H7 (cell line): ENCODE results near the gene GAS2. TPM values are rescaled to one million over a fixed set of nuclear protein-coding genes. Genes with fewer than 3 reads are reported as not detected.

Experiments
- total RNA-seq: library from RNA; depleted of rRNA; stranded (reverse); fragments of >200 nt; shearing (Covaris generic); gene quantifications from 2 replicates; pipeline ENCODE4 v1.2.3, GENCODE V29; 2014; rRNA removed

The GAS2 gene
- total RNA-seq, 1 experiment from 2014 or later = 2.0 TPM

Other genes starting within 250 kb of the GAS2 start
- gene FANCF, start 40.8 kb upstream of the GAS2 start, total RNA-seq = 34.7 and 37.3 TPM in 2 replicates
- 1.8 and 3.4 TPM in 2 replicates for gene SVIP, start 163.2 kb downstream of the GAS2 start, total RNA-seq
- gene CCDC179, start 193.9 kb downstream of the GAS2 start, total RNA-seq = not detected in 2 replicates